Tibial nerve (tissue), 4 donors: ENCODE data around the gene CDH4. TPM values are rescaled to one million over a fixed set of nuclear protein-coding genes. Genes with fewer than 3 reads are reported as not detected.

Experiments
- DNase-seq, 2 donors: peaks; one replicate each; pipeline ENCODE4 v3.0.0-alpha.2; 2019; ENCODE audit warnings: low spot score in 2 of 2
- H3K27ac ChIP-seq, 4 donors: fragments of 200-600 bp; sonication (generic) in 3 of 4; one replicate each; pipeline ENCODE4 v1.5.1; 2017 to 2019; ENCODE audit warnings: mild to moderate bottlenecking in 1 of 4
- H3K27me3 ChIP-seq, 2 donors: fragments of 200-600 bp; sonication (generic) in 1 of 2; one replicate each; pipeline versions ENCODE4 v1.5.1 to v1.6.0; 2017 to 2019
- H3K36me3 ChIP-seq, 3 donors: fragments of 200-600 bp; sonication (generic); one replicate each; pipeline ENCODE4 v1.5.1; 2018 to 2019
- H3K4me1 ChIP-seq, 4 donors: fragments of 200-600 bp; sonication (generic) in 3 of 4; one replicate each; pipeline ENCODE4 v1.5.1; 2017 to 2019
- H3K4me3 ChIP-seq, 4 donors: fragments of 200-600 bp; sonication (generic) in 3 of 4; one replicate each; pipeline ENCODE4 v1.5.1; 2017 to 2019; ENCODE audit warnings: mild to moderate bottlenecking in 1 of 4, moderate library complexity in 1 of 4
- H3K9me3 ChIP-seq, 4 donors: fragments of 200-600 bp; sonication (generic) in 3 of 4; one replicate each; pipeline ENCODE4 v1.5.1; 2017 to 2019
- CTCF ChIP-seq, 5 experiments: fragments of 200-600 bp in 3 of 5; fragments of 450-650 bp in 2 of 5; sonication (generic) in 3 of 5; IDR thresholded peaks; one replicate each; pipeline ENCODE4 v1.5.1; 2016 to 2019; ENCODE audit warnings: antibody characterized with exemption in 5 of 5, mild to moderate bottlenecking in 3 of 5, moderate library complexity in 2 of 5
- EP300 ChIP-seq, 2 donors: sonication (generic); formaldehyde crosslinking; IDR thresholded peaks; one replicate each; pipeline ENCODE4 v1.6.1; 2017; ENCODE audit warnings: antibody characterized with exemption in 2 of 2, mild to moderate bottlenecking in 1 of 2
- POLR2A ChIP-seq, 2 donors: fragments of 450-650 bp; IDR thresholded peaks; one replicate each; pipeline ENCODE4 v1.6.1; 2017; ENCODE audit warnings: antibody characterized with exemption in 2 of 2, mild to moderate bottlenecking in 2 of 2, moderate library complexity in 2 of 2
- WGBS, 2 donors: methylation state at CpG; one replicate each; pipeline ENCODE4 v1.1.5; 2018; 5-methylcytosine and 5-hydroxymethylcytosine counted together
- total RNA-seq, 4 donors: library from RNA; depleted of rRNA; stranded (reverse); fragments of >200 nt; gene quantifications; one replicate each; pipeline ENCODE4 v1.1.0, GENCODE V29; 2016

CDH4 gene
- total RNA-seq, 4 donors from 2014 or later, result 0.78 to 2.3 (median 1.0) TPM

GRCh38 chr20:61321481-61321880 lies 69.4 kb downstream of the CDH4 start:
- Histone ChIP-seq H3K4me3 (no peak overlapping the region), H3K27me3 (no peaks in the 10 kb centered on the region), H3K9me3 (no peaks in the 10 kb centered on the region), H3K4me1 (no peaks in the 10 kb centered on the region), H3K36me3 (no peaks in the 10 kb centered on the region), H3K27ac (no peak overlapping the region)
- no peak for TF ChIP-seq EP300 (IDR thresholded peaks at IDR 0.05)
- TF ChIP-seq POLR2A (IDR thresholded peaks at IDR 0.05), result no peak
- TF ChIP-seq CTCF (IDR thresholded peaks at IDR 0.05), result no peak
- WGBS, 2 donors, result 85 to 86% methylated on average over 13 of the region's 13 CpGs
- DNase-seq, result no peak

DNA sequence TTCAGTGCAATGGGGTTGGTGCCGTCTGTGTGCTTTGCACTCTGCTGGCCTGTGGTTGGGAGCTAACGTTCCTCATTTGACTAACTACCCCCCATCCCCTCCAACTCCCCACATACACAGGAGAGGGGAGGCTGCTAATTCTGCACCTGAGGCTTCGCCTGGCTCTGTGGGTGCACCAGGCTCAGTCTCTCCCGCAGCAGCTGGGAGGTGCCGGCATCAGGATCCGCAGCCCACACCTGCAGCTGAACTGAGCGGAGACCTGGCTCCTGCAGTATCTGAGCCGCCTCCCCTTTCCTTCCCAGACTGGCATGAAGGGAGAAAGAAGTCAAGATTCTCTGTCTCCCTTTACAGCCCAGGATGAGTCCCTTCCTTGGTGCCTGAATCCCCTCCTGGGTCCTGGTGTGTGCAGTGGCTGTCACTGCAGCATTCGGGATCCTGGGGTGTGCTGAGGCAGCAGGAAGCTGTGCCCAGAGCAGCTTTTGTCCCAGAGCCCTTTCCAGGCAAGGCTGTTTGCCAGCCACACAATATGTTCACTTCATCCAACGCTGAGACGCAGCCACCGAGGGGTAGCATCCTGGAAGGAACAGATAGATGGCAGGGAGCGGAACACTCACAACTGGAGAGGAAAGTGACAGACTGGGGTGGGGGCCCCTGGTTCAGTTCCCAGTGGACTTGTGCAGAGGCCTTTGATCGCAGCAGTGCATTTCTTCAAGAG lies 70.2 kb downstream of the CDH4 start:
- TF ChIP-seq EP300 (IDR thresholded peaks at IDR 0.05), result no peak
- TF ChIP-seq CTCF (IDR thresholded peaks at IDR 0.05), result no peak
- no peak for TF ChIP-seq POLR2A (IDR thresholded peaks at IDR 0.05)

DNA sequence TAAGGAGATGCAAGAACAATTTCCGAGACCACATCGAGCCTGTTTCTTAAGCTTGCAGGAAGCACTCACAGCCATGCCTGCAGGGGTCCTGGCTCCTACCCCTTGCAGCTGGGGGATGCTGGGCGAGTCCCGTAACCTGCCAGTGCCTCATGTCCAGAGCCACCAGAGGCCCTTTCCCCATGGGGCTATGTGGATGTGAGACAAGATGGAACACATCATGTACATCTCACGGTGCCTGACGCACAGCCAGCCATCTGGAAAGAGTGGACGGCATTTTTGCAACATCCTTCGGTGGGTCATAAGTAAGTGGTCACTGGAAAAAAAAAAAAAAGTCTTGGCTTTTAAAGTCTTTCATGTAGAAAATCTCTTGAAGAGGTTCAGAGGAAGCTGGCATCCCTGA lies 72.8 kb downstream of the CDH4 start:
- no peak for DNase-seq
- 87% methylated on average over 8 of the region's 8 CpGs for WGBS, 2 donors
- H3K27me3 ChIP-seq, result no peaks in the 10 kb centered on the region
- H3K9me3 ChIP-seq, result peaks cover 0 to 3% (median 0%) of the 10 kb centered on the region in 4 donors
- H3K27ac ChIP-seq, result no peak overlapping the region
- TF ChIP-seq POLR2A (IDR thresholded peaks at IDR 0.05) (no peak), CTCF (IDR thresholded peaks at IDR 0.05) (no peak), EP300 (IDR thresholded peaks at IDR 0.05) (no peak)
- no peaks in the 10 kb centered on the region for H3K36me3 ChIP-seq
- no peaks in the 10 kb centered on the region for H3K4me1 ChIP-seq
- H3K4me3 ChIP-seq, result no peak overlapping the region

More for the DNA sequence above, 70.2 kb downstream of the CDH4 start:
- Histone ChIP-seq H3K27ac (no peak overlapping the region), H3K27me3 (no peaks in the 10 kb centered on the region), H3K36me3 (no peaks in the 10 kb centered on the region), H3K4me3 (no peak overlapping the region), H3K4me1 (no peaks in the 10 kb centered on the region), H3K9me3 (no peaks in the 10 kb centered on the region)
- 66 to 73% methylated on average over 14 of the region's 14 CpGs for WGBS, 2 donors
- no peak for DNase-seq

- WGBS, 2 donors, result 87% methylated on average over 10 of the region's 10 CpGs
- H3K27ac ChIP-seq, result no peak overlapping the region
- H3K4me1 ChIP-seq, result no peaks in the 10 kb centered on the region
- TF ChIP-seq POLR2A (IDR thresholded peaks at IDR 0.05) (no peak), CTCF (IDR thresholded peaks at IDR 0.05) (no peak), EP300 (IDR thresholded peaks at IDR 0.05) (no peak)
- peaks cover 0 to 4% (median 0%) of the 10 kb centered on the region in 4 donors for H3K9me3 ChIP-seq
- H3K36me3 ChIP-seq, result no peaks in the 10 kb centered on the region
- H3K4me3 ChIP-seq, result no peak overlapping the region
- DNase-seq, result no peak
- H3K27me3 ChIP-seq, result no peaks in the 10 kb centered on the region
Observed at GRCh38 chr20:61325718-61326117, 73.7 kb downstream of the CDH4 start.

DNA sequence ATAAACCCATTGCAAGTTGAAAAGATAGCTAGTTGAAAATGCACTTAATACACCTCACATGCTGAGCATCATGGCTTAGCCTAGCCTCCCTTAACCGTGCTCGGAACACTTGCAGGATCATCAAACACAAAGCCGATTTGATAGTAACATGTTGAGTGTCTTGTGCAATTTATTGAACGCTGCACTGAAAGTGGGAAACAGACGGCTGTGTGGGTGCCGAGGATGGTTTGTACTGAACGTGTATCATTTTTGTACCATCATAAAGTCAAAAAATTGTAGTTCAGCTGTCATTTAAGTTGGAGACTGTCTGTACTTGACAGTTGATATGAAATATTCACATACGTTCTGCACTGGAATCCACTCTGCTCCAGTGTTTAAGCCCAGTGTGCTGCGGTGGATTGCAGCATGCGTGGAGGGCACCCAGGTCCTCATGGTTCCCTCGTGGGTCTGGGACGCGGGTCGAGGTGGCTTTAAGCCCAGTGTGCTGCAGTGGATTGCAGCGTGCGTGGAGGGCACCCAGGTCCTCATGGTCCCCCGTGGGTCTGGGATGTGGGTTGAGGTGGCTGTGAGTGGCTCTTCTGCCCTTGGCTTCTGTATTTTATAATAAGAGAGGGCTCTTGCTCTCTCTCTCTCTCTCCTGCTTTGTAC lies 77.0 kb downstream of the CDH4 start:
- Histone ChIP-seq H3K27me3 (no peaks in the 10 kb centered on the region), H3K27ac (no peak overlapping the region), H3K9me3 (peaks cover 0 to 4% (median 0%) of the 10 kb centered on the region in 4 donors), H3K4me3 (no peak overlapping the region), H3K4me1 (no peaks in the 10 kb centered on the region), H3K36me3 (no peaks in the 10 kb centered on the region)
- TF ChIP-seq EP300 (IDR thresholded peaks at IDR 0.05) (no peak), POLR2A (IDR thresholded peaks at IDR 0.05) (no peak), CTCF (IDR thresholded peaks at IDR 0.05) (no peak)
- 80 to 83% methylated on average over 17 of the region's 17 CpGs for WGBS, 2 donors
- DNase-seq, result no peak
